Activated naive CD4-positive, alpha-beta T cell treated with anti-CD3 and anti-CD28 coated beads, Interleukin-2, amount 50 U/mL, for 24 hours (primary cell): ENCODE results near the gene PTPN14.

Experiments
- H3K27ac Mint-ChIP-seq: one replicate; pipeline ENCODE4 v1.8.0; 2021; ENCODE audit warnings: mild to moderate bottlenecking, mixed read lengths
- H3K27me3 Mint-ChIP-seq: one replicate; pipeline ENCODE4 v1.8.0; 2021; ENCODE audit warnings: mixed read lengths
- H3K36me3 Mint-ChIP-seq: one replicate; pipeline ENCODE4 v1.8.0; 2021; ENCODE audit warnings: mixed read lengths
- H3K4me1 Mint-ChIP-seq: one replicate; pipeline ENCODE4 v1.8.0; 2021; ENCODE audit warnings: mixed read lengths
- H3K4me3 Mint-ChIP-seq: one replicate; pipeline ENCODE4 v1.8.0; 2021; ENCODE audit warnings: mild to moderate bottlenecking, mixed read lengths
- H3K9me3 Mint-ChIP-seq: one replicate; pipeline ENCODE4 v1.8.0; 2021; ENCODE audit warnings: mixed read lengths

Gene PTPN14

DNA sequence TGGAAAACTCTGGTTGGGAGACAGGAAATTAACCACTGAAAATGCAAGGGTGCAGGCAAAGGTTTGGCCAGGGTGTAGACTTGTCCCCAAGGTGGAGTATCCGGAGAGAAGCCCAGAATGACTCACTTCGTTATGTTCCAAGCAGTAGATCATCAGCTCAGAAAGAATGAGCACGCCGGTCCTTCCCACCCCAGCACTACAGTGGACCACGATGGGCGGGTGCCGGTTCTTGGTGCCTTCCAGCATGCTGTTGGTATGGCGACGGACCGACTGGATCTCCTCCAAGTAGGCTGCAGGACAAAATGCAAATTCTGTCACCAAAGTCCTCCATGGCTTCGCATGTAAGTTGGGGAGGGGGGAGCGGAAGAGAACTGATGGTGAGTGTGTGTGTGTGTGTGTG is 187.0 kb downstream of the PTPN14 start:
- Mint-ChIP-seq H3K4me3 (no peak overlapping the region), H3K4me1 (no peaks in the 10 kb centered on the region), H3K9me3 (no peaks in the 10 kb centered on the region), H3K36me3 (no peaks in the 10 kb centered on the region), H3K27me3 (peaks cover 36% of the 10 kb centered on the region), H3K27ac (no peak overlapping the region)

DNA sequence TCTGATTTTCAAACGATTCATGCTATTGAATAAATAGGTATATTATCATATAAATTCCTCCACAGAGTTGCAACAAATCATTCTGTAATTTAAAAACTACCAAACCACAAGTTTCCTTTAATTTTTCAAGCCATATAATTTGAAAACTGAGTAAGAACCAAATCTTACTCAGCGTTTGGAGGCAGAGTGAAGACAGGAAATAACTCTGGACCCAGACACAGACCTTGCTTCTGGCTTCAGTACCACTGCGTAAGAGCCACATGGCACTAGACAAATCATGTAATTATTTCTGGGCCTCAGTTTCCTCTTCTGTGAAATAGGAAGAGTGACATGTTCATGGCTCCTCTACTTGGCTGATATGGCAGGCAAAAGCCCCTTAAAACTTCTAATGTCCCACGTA is 188.0 kb downstream of the PTPN14 start:
- Mint-ChIP-seq H3K27ac (no peak overlapping the region), H3K4me1 (no peaks in the 10 kb centered on the region), H3K4me3 (no peak overlapping the region), H3K9me3 (no peaks in the 10 kb centered on the region), H3K27me3 (peaks cover 34% of the 10 kb centered on the region), H3K36me3 (no peaks in the 10 kb centered on the region)

DNA sequence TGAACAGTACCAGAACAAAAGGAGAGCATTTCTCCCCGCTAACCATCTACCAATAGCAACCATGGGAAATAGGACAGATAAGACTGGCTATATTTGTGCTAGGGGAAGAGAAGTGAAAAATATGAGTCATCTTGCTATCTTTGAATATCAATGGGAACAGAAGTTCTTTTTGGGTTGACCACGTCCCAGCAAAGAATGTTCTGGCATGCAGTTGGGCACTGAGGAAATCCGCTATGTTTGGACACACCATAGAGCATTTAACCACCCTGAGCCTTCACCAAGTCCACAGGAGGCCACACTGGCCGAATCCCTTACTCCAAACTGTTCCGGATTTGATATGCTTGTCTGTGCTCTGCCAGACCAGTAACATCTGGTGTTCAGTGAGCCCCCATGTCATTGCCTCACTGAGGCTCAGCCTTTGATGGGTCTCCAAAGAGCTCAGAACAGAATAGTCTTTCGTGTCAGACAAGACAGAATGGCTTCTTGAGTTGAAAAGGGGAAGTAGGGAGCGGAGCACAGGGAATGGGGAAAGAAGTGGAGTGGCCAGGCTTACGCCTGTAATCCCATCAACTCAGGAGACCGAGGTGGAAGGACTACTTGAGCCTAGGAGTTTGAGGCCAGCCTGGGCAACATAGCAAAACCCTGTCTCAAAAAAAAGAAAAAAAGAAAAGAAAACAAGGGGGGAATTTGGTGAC is 189.1 kb downstream of the PTPN14 start:
- Mint-ChIP-seq H3K4me1 (no peaks in the 10 kb centered on the region), H3K36me3 (no peaks in the 10 kb centered on the region), H3K9me3 (no peaks in the 10 kb centered on the region), H3K4me3 (no peak overlapping the region), H3K27me3 (peaks cover 34% of the 10 kb centered on the region), H3K27ac (no peak overlapping the region)

DNA sequence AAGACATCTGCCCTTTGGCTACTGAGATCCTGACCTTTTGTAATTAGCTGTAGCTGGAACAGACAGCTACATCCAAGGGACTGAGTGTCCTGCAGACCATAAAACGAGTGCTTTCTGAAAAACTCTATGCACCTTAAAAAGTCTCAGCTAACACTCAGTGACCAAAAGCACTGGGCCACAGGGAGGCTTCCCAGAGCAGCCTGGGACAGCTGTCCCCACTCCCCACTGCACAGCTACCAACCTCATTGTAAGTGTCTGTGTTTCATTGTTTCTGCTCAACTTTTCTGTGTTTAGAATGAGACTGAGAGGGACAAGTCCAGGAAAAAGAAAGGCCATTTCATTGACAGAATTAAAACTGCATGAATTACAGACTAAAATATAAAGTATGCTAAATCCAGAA is 189.8 kb downstream of the PTPN14 start:
- Mint-ChIP-seq H3K9me3 (no peaks in the 10 kb centered on the region), H3K36me3 (no peaks in the 10 kb centered on the region), H3K27me3 (peaks cover 32% of the 10 kb centered on the region), H3K27ac (no peak overlapping the region), H3K4me3 (no peak overlapping the region), H3K4me1 (no peaks in the 10 kb centered on the region)

DNA sequence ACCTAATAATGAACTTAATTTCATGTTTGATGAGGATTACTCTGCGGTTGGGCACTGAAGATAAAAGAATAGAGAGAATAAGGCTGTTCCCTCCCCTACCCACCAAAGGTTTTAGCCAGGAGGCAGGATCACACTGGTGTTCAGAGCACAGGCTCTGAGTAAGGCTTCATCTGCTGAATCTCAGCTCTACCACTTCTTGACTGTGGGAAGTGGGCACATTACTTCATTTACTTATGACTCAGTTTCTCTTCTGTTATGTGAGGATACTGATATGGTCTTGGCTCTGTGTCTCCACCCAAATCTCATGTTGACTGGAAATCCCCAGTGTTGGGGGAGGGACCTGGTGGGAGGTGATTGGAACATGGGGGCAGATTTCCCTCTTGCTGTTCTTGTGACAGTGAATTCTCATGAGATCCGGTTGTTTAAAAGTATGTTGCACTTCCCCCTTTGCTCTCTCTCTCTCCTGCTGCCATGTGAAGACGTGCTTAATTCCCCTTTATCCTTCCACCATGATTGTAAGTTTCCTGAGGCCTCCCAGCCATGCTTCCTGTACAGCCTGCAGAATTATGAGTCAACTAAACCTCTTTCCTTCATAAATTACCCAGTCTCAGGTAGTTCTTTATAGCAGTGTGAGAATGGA is 190.8 kb downstream of the PTPN14 start:
- Mint-ChIP-seq H3K27me3 (peaks cover 28% of the 10 kb centered on the region), H3K4me1 (no peaks in the 10 kb centered on the region), H3K27ac (no peak overlapping the region), H3K36me3 (no peaks in the 10 kb centered on the region), H3K4me3 (no peak overlapping the region), H3K9me3 (no peaks in the 10 kb centered on the region)

DNA sequence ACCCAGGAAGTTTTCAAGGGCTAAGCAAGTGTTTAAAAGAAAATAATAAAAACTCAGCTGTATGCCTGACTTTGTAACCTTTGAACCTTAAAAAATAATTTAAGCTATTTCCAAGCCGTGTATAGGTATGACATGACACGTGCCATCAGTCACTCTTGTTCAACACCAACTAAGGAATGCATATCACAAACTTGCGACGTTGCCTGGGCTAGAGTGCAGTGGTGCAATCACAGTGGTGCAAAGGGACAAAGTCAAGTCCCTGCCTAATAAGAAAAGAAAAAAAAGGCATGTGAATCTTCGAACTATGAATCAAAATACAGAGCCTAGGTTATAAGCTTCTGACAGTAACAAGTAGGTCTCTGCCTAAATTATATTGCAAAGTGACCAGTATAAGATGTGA is 191.3 kb downstream of the PTPN14 start:
- no peaks in the 10 kb centered on the region for H3K9me3 Mint-ChIP-seq
- H3K4me3 Mint-ChIP-seq, result no peak overlapping the region
- H3K4me1 Mint-ChIP-seq, result no peaks in the 10 kb centered on the region
- peaks cover 27% of the 10 kb centered on the region for H3K27me3 Mint-ChIP-seq
- H3K27ac Mint-ChIP-seq, result no peak overlapping the region
- no peaks in the 10 kb centered on the region for H3K36me3 Mint-ChIP-seq

DNA sequence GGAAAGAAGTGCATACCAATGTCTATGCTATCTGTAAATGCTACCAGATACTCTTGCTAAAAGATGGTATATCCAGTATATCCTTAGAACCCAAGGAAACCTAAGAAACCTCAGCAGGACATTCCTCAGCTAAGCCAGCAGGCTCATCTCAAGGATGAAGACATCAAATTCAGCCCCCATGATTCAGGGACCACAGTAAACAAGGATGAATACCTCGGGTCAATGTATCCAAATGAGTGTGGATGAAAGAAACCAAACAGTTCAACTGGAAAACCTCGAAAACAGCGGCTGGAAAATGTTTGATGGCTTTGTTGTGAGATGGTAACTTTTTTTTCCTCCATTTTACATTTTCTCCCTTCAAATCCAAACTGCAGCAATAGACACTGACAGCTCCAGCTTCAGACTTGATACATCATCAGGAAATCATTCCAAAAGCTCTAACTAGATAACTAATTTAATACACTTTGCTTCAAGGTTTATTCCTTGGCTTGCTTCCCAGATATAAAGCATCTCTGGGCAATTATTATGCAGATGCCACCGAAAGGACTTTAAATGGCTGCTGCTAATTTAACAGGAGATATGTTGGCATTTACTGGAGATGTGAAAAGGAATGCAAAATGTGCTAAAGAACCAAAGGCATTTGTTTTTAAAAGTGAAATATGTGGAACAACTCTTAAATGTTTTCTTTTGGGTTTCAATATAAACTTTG is 196.8 kb downstream of the PTPN14 start:
- H3K4me1 Mint-ChIP-seq, result no peaks in the 10 kb centered on the region
- H3K36me3 Mint-ChIP-seq, result peaks cover 1% of the 10 kb centered on the region
- no peak overlapping the region for H3K4me3 Mint-ChIP-seq
- no peaks in the 10 kb centered on the region for H3K9me3 Mint-ChIP-seq
- H3K27ac Mint-ChIP-seq, result no peak overlapping the region
- H3K27me3 Mint-ChIP-seq, result no peaks in the 10 kb centered on the region

DNA sequence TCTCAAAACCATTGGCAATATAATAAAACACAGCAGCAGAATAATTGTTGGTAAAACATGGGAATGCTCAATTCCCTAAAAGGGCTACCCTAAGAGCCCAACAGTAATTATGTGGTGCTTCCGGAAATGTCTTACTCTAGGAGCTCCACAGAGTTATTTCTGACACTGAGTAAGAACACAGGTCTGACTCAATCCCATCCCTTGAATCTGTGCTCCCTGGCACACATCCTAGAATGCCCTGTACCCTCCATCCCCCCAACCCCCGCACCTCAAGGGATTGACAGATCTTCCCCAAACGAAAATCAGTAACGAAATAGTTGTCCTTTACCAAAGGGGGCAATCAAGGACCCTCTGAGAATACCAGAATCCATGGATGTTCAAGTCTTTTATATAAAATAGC is 198.6 kb downstream of the PTPN14 start:
- Mint-ChIP-seq H3K4me3 (no peak overlapping the region), H3K9me3 (no peaks in the 10 kb centered on the region), H3K27me3 (no peaks in the 10 kb centered on the region), H3K4me1 (no peaks in the 10 kb centered on the region), H3K36me3 (peaks cover 1% of the 10 kb centered on the region), H3K27ac (no peak overlapping the region)

DNA sequence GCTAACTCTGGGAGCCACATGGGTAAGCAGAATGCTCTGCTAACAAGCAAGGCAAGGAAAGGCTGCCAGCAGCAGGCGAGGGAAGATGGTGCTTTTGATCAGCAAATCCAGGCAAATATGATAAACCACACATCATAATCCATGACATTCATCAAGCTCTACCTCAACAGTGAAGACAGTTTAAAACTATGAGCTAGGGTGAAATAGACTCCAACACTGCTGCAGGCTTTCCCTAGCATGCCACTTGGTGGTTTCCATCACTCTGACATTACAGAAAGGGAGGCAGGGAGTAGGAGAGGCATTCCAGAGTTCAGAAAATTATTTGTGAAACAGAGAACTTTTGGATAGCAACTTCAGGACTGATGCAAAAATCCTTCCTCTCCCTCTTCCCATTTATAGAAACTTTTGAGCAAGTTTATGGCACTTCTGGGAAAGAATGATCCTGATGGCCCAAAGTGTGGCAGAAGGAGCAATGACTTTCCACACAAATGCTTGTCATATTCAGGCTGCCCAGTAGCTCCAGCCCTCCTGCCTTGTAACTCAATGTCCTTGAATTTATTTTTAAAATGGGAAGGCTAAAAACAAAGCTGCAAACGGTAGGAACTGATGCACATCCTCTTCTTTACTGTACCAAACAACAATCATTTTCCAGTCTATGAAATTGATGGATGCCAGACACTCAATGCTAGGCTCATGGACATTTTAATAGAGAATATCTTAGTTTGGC is 199.7 kb downstream of the PTPN14 start:
- Mint-ChIP-seq H3K27ac (no peak overlapping the region), H3K27me3 (no peaks in the 10 kb centered on the region), H3K36me3 (peaks cover 7% of the 10 kb centered on the region), H3K4me1 (no peaks in the 10 kb centered on the region), H3K4me3 (no peak overlapping the region), H3K9me3 (no peaks in the 10 kb centered on the region)

DNA sequence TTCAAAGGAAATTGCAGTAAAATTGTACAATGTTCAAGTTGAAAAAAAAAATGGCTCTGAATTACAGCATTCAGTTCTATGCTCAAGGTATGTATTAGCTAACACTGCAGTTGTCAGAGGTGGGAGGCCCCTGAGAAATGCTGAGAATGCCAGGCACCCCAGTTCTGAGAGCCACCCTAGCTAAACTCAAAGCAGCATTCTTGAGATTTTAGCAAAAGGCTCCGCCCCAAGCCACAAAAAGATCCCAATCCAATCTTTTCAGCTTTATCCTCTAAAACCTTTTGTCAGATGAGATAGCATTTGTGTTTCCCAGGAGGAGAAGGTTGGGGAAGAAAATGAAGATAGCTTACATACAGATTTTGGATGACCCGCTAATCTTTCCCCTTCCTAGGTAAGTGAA is 201.6 kb downstream of the PTPN14 start:
- Mint-ChIP-seq H3K27me3 (no peaks in the 10 kb centered on the region), H3K27ac (no peak overlapping the region), H3K36me3 (peaks cover 13% of the 10 kb centered on the region), H3K9me3 (peaks cover 5% of the 10 kb centered on the region), H3K4me3 (no peak overlapping the region), H3K4me1 (no peaks in the 10 kb centered on the region)

DNA sequence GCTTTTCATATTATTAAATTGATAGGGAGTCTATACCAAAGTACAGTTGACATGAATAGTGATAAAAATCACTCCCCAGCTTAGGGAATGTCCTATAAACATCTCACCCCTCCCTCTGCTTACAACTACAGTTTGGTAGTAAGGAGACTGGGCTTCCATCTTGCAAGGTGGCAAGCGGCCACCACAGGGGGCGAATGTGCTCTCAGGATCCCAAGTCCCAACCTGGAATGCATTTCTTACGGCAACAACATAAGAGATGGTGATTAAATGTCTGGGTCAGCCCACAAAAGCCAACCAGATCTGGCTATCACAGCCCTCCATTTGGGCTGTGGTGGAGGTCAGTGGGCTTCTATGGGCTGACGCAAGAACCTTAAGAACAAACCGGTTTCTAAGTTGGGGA is 202.4 kb downstream of the PTPN14 start:
- Mint-ChIP-seq H3K4me3 (no peak overlapping the region), H3K36me3 (peaks cover 19% of the 10 kb centered on the region), H3K4me1 (no peaks in the 10 kb centered on the region), H3K27ac (no peak overlapping the region), H3K27me3 (no peaks in the 10 kb centered on the region), H3K9me3 (peaks cover 11% of the 10 kb centered on the region)

DNA sequence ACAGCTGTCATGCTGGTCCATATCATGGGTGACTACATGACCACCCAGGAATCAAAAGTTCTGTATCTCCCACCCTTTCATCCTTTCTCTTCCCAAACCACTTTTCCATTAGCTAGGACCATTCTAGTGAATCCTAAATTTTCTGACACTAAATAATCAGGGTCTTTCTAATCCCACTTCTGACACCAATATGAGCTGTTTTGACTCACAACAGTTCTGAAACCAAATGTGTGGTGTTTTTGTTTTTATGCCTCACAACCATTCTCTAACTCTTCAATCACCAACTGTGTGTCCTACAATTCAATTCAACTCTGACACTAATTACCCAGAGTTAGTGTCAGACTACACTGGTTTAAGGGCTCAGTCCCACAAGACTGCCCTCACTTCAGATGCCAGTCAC is 206.5 kb downstream of the PTPN14 start:
- peaks cover 32% of the 10 kb centered on the region for H3K36me3 Mint-ChIP-seq
- H3K27ac Mint-ChIP-seq, result no peak overlapping the region
- no peak overlapping the region for H3K4me3 Mint-ChIP-seq
- no peaks in the 10 kb centered on the region for H3K27me3 Mint-ChIP-seq
- H3K4me1 Mint-ChIP-seq, result no peaks in the 10 kb centered on the region
- peaks cover 15% of the 10 kb centered on the region for H3K9me3 Mint-ChIP-seq

DNA sequence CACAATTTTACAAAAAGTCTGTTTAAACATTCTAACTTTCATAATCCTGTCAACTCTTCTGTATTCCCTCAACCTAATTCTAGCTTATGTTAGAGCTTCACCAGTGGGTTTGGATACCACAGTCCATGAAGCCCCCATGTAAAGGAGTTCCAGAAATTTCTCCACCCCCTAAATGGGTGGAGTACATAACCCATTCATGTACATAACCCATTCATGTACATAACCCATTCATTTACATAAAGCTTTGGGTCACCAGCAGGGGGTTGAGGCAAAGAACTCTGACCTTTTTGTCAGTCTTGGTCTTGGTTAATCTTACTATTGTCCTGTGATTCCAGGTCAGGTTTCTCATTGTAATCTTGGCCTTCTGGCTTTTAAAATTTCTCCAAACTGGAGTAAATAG is 208.9 kb downstream of the PTPN14 start:
- Mint-ChIP-seq H3K9me3 (peaks cover 15% of the 10 kb centered on the region), H3K27me3 (no peaks in the 10 kb centered on the region), H3K36me3 (peaks cover 33% of the 10 kb centered on the region), H3K4me3 (no peak overlapping the region), H3K4me1 (no peaks in the 10 kb centered on the region), H3K27ac (no peak overlapping the region)

DNA sequence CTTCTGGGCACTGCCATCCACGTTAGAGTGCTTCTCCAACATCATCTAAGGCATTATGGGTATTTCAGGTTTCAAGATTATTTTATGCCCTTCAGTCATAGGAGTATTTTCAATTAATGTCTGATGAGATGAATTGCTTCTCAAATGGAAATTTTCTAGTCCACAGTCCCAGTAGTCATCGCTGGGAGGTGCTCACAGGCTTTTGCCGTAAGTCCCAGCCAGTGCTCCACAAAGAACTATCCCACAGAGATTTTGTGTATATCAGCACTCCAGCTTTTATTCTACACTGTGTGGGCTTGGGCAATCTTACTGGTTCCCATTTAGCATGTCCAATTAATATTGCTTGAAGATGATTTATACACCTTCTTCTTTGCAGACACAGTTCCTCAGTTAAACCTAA is 209.5 kb downstream of the PTPN14 start:
- H3K4me1 Mint-ChIP-seq, result no peaks in the 10 kb centered on the region
- H3K9me3 Mint-ChIP-seq, result peaks cover 15% of the 10 kb centered on the region
- H3K36me3 Mint-ChIP-seq, result peaks cover 34% of the 10 kb centered on the region
- no peak overlapping the region for H3K27ac Mint-ChIP-seq
- no peak overlapping the region for H3K4me3 Mint-ChIP-seq
- no peaks in the 10 kb centered on the region for H3K27me3 Mint-ChIP-seq

DNA sequence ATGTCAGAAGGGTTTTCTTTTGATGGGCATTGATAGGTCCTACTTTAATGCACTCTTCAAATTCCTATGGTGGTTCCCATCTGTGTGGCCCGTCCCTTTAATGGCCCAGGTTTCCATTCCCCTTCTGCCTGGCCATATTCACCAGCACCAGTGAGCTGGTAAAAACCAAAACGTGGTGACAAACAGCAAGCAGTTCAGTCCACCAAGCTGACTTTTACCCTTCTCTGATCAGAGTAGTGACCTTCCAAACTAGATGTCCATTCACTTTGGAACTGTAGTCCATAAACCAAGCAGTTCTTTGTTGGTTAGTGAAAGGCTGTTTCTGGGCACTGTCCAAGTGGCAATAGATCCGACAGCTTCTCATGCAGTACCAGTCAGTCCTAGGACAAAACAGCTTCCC is 209.9 kb downstream of the PTPN14 start:
- Mint-ChIP-seq H3K4me1 (no peaks in the 10 kb centered on the region), H3K27me3 (no peaks in the 10 kb centered on the region), H3K36me3 (peaks cover 34% of the 10 kb centered on the region), H3K9me3 (peaks cover 15% of the 10 kb centered on the region), H3K4me3 (no peak overlapping the region), H3K27ac (no peak overlapping the region)

DNA sequence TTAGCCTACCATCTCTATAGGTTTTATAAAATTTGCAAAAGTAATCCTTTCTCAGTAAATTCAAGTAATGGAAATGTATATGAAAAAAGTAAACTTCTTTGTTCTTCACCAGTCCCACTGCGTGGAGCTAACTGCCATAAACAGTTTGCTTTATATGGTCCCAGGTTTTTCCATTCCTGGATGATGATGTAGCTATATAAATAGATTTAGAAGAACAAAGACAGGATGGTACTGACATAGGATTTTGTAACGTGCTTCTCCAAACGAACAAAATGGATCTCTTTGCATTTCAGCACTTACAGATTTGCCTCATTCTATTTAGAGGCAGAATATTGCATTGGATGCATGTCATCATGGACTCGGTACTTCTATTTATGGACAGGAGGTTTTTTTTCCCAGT is 213.2 kb downstream of the PTPN14 start:
- H3K4me3 Mint-ChIP-seq, result no peak overlapping the region

More for the DNA sequence above, 213.2 kb downstream of the PTPN14 start:
- Mint-ChIP-seq H3K27me3 (no peaks in the 10 kb centered on the region), H3K27ac (no peak overlapping the region), H3K9me3 (no peaks in the 10 kb centered on the region), H3K4me1 (no peaks in the 10 kb centered on the region), H3K36me3 (peaks cover 21% of the 10 kb centered on the region)
